Thoracic aorta (tissue), 2 donors: Measurements from ENCODE around the gene NPHP4. TPM values are rescaled to one million over a fixed set of nuclear protein-coding genes. Genes with fewer than 3 reads are reported as not detected.

Source experiments
- ATAC-seq: fragments of 150-250 bp; one replicate; pipeline ENCODE4 v1.8.0; 2017; ENCODE audit warnings: low read depth; ENCODE audit not compliant: insufficient number of reproducible peaks, low FRiP score
- DNase-seq: peaks from one replicate; pipeline ENCODE4 v3.0.0-alpha.2; 2020; ENCODE audit warnings: low spot score
- H3K27ac ChIP-seq, 2 donors: fragments of 200-600 bp; sonication (generic); 1 replicate in 1 of 2; 2 replicates in 1 of 2; pipeline ENCODE4 v1.5.1; 2016; ENCODE audit warnings: mild to moderate bottlenecking in 2 of 2, moderate library complexity in 2 of 2
- H3K27me3 ChIP-seq: fragments of 200-600 bp; sonication (generic); replicated peaks from 2 replicates; pipeline ENCODE4 v1.6.0; 2016; ENCODE audit warnings: mild to moderate bottlenecking; ENCODE audit not compliant: insufficient read depth
- H3K36me3 ChIP-seq: fragments of 200-600 bp; sonication (generic); one replicate; pipeline ENCODE4 v1.5.1; 2016
- H3K4me1 ChIP-seq, 2 donors: fragments of 200-600 bp; sonication (generic); 1 replicate in 1 of 2; 2 replicates in 1 of 2; pipeline versions ENCODE4 v1.5.1 to v1.6.0; 2016; ENCODE audit warnings: low read depth in 2 of 2, mild to moderate bottlenecking in 1 of 2; ENCODE audit not compliant: control insufficient read depth in 1 of 2
- H3K4me3 ChIP-seq: fragments of 200-600 bp; sonication (generic); 2 replicates; pipeline ENCODE4 v1.5.1; 2016; ENCODE audit warnings: mild to moderate bottlenecking
- H3K9me3 ChIP-seq: fragments of 200-600 bp; sonication (generic); 2 replicates; pipeline ENCODE4 v1.5.1; 2016
- total RNA-seq, 2 donors: library from RNA; depleted of rRNA; stranded (reverse); fragments of >200 nt; gene quantifications; one replicate each; pipeline versions ENCODE4 v1.1.0 to v1.2.3, GENCODE V29; 2016
- TF ChIP-seq, protein P1 (sequence below): fragments of 200-600 bp; sonication (generic); IDR thresholded peaks from one replicate; pipeline ENCODE4 v1.5.1; 2019; ENCODE audit warnings: antibody characterized with exemption

The NPHP4 gene
- total RNA-seq, 2 donors from 2014 or later, result 11.4 to 15.1 TPM

DNA sequence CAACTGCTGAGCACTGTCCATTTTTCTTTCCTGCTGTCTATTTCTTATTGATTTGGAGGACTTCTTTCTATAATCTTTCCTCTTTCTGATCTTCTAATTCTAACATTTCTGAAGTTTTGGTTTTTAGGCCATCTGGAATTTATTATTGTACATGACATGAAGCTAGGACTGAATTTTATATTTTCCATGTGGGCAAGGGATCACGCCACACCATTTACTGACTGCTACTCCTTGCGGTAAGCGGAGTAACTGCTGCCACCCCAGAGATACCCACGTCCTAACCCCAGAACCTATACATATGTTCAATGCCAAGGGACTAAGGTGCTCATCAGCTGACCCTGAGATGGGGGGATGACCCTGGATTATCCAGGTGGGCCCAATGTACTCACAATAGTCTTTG, 70.6 kb downstream of the NPHP4 start:
- no peak overlapping the region for H3K4me3 ChIP-seq
- no peak for ATAC-seq
- no peaks in the 10 kb centered on the region for H3K4me1 ChIP-seq
- no peaks in the 10 kb centered on the region for H3K9me3 ChIP-seq
- no peak overlapping the region for H3K27ac ChIP-seq
- H3K27me3 ChIP-seq, result no peaks in the 10 kb centered on the region
- no peak for DNase-seq
- TF ChIP-seq, protein P1, sequence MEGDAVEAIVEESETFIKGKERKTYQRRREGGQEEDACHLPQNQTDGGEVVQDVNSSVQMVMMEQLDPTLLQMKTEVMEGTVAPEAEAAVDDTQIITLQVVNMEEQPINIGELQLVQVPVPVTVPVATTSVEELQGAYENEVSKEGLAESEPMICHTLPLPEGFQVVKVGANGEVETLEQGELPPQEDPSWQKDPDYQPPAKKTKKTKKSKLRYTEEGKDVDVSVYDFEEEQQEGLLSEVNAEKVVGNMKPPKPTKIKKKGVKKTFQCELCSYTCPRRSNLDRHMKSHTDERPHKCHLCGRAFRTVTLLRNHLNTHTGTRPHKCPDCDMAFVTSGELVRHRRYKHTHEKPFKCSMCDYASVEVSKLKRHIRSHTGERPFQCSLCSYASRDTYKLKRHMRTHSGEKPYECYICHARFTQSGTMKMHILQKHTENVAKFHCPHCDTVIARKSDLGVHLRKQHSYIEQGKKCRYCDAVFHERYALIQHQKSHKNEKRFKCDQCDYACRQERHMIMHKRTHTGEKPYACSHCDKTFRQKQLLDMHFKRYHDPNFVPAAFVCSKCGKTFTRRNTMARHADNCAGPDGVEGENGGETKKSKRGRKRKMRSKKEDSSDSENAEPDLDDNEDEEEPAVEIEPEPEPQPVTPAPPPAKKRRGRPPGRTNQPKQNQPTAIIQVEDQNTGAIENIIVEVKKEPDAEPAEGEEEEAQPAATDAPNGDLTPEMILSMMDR, result no peak
- H3K36me3 ChIP-seq, result no peaks in the 10 kb centered on the region

DNA sequence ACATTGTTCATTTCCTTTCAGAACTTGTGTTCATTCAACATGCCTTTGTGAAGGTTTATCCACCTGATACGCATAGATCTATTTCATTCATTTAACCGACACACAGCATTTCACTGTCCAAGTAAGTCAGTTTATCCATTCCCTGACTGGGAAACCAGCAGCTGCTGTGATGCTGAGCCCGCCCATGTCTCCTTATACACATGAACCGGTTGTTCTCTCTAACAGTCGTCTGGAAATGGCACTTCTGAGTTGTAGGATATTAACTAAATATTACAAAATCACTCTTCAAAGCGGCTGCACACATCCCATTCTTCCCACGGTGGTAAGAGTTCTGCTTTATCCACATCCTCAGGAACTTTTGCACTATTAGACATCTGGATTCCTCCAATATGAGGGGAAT, 71.1 kb downstream of the NPHP4 start:
- no peaks in the 10 kb centered on the region for H3K4me1 ChIP-seq
- TF ChIP-seq, protein P1, result no peak
- H3K36me3 ChIP-seq, result no peaks in the 10 kb centered on the region
- no peaks in the 10 kb centered on the region for H3K27me3 ChIP-seq
- H3K9me3 ChIP-seq, result no peaks in the 10 kb centered on the region
- H3K27ac ChIP-seq, result no peak overlapping the region
- H3K4me3 ChIP-seq, result no peak overlapping the region
- ATAC-seq (no peak), DNase-seq (no peak)

DNA sequence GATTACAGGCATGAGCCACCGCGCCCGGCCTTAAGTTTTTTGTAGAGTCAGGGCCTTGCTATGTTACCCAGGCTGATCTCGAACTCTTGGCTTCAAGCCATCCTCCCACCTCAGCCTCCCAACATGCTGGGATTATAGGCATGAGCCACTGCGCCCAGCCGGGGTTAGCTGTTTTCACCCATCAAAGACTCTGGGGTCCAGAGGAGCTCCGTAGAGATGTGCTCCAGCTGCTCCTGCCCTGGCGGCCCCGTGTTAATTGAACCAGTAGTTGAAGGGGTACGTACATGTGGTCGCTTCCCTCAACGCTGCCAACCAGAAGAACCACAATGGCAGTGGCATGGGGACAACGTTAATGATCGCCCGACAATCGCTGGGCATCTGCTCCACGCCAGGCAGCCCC, 72.0 kb downstream of the NPHP4 start:
- Histone ChIP-seq H3K36me3 (no peaks in the 10 kb centered on the region), H3K27me3 (no peaks in the 10 kb centered on the region), H3K4me3 (no peak overlapping the region), H3K27ac (no peak overlapping the region), H3K9me3 (no peaks in the 10 kb centered on the region), H3K4me1 (peaks cover 0 to 5% of the 10 kb centered on the region in 2 donors)
- TF ChIP-seq, protein P1, result no peak
- no peak for ATAC-seq
- DNase-seq, result no peak

- H3K9me3 ChIP-seq, result no peaks in the 10 kb centered on the region
- TF ChIP-seq, protein P1, result no peak
- H3K36me3 ChIP-seq, result no peaks in the 10 kb centered on the region
- ATAC-seq (no peak), DNase-seq (no peak)
- H3K4me1 ChIP-seq, result peaks cover 0 to 5% of the 10 kb centered on the region in 2 donors
- no peak overlapping the region for H3K27ac ChIP-seq
- H3K27me3 ChIP-seq, result no peaks in the 10 kb centered on the region
- H3K4me3 ChIP-seq, result no peak overlapping the region
These were observed 74.0 kb downstream of the NPHP4 start for GRCh38 chr1:5918275-5918649.

DNA sequence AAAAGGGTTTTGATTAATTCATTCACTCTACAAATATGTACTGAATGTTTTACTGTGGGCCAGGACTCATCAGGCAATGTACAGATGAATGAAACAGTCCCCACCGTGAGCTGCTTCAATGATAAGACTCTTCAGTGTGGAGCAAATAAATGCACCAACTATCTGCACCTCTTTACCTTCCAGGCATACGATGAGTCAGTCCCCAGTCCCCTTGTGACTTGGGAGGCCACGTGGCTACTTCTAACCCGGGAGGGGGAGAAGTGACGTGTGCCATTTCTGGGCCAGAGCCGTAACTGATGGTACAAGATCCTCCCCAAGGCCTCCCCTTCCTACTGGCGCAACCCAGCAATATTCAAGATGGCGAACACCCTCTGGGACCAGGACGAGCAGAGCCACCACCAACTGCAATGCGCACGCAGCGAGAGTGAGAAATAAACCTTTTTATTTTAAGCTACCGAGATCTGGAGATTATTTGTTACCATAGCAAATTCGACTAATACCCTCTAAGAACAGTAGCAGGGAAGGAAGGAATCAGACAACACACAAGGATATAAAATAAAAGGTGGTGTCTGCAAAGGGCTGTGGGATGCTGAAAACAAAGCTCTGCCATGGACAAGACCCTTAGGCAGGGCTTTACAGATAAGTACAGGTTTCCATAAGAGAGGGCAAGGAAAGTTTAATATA, 74.5 kb downstream of the NPHP4 start:
- no peaks in the 10 kb centered on the region for H3K36me3 ChIP-seq
- H3K27me3 ChIP-seq, result no peaks in the 10 kb centered on the region
- no peaks in the 10 kb centered on the region for H3K9me3 ChIP-seq
- H3K27ac ChIP-seq, result no peak overlapping the region
- no peak for DNase-seq
- H3K4me1 ChIP-seq, result peaks cover 0 to 5% of the 10 kb centered on the region in 2 donors
- no peak for ATAC-seq
- TF ChIP-seq, protein P1, result no peak
- H3K4me3 ChIP-seq, result no peak overlapping the region
